Measurements from ENCODE around the gene ZNF335. TPM values are rescaled to one million over a fixed set of nuclear protein-coding genes. Genes with fewer than 3 reads are reported as not detected.
"Not testable (repeated sequence)": the region's sequence is repeated elsewhere in the genome, so short reads cannot be mapped to it uniquely, and the experiment has no call there.

Gene ZNF335
- total RNA-seq, 1 experiment from 2014 or later, result 16.3 TPM

- peak; percentile 98 for DNase-seq (ENCODE audit: extremely low read depth, low read depth)
These were observed 37.2 kb downstream of the ZNF335 start, which contains the start of gene PCIF1 for GRCh38 chr20:45934586-45935415. PCIF1 (plus strand) TSS chr20:45934683; CDS start chr20:45939000, 4,317 bp downstream.

DNA sequence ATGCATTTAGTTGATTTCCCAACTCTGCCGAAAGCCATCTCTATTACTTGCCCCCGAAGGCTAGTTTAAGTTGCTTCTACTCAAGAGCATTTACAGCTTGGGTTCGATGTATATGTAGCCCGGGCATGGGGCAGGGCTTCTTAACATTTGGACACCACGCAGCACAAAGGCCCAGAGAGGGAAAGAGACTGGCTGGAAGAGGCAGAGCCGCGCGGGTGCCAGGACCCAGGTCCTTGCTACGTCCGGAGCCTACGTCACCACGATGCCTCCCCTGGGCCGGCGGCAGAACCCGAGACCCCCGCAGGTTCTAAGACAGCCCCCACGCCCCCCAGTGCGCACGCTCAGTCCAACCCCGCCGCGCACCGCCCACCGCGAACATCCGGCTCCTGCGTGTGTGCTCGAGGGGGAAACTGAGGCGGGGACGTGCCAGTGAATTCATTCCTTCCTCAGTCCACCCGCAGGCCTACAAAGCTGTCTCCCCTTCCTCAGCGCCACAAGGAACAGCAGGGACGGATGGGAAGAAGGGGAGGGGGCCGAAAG lies 37.9 kb downstream of the ZNF335 start:
- no peak for DNase-seq (ENCODE audit: extremely low read depth, low read depth)

DNA sequence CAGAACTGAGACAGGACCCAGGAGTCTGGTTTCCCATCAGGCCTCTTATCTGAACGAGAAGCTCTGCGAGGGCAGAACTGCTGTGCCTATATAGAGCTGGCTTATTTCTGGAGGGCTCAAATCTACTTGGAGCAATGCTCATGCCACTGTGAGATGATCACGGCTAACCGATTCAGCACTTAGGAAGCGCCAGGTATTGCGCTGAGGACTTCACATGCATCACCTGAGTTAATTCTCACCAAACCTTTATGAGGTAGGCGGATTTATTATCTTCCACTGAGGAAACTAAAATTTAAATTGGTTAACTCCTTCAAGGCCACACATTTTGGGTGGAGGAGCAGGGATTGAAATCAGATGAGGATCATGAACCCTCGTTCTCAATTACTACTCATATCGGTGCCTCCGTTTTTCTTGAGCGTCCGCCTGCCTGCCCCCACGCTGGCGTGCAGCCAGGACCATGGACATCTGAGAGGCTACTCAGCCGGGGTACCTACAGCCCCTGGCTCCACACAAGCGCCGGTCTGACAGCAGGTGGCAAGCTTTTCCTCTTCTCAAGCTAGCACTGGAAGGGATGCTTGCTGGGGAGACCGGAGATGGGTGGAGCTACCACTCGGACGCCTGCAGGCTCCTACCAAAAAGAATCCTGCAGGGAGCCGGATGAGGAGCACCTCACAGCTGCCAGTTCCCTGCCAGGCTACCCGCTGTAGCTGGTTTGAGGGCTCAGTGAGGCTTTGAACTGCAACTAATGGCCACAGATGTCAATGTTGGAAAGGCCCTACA lies 38.5 kb downstream of the ZNF335 start:
- peak; percentile 65 for DNase-seq (ENCODE audit: extremely low read depth, low read depth)

DNA sequence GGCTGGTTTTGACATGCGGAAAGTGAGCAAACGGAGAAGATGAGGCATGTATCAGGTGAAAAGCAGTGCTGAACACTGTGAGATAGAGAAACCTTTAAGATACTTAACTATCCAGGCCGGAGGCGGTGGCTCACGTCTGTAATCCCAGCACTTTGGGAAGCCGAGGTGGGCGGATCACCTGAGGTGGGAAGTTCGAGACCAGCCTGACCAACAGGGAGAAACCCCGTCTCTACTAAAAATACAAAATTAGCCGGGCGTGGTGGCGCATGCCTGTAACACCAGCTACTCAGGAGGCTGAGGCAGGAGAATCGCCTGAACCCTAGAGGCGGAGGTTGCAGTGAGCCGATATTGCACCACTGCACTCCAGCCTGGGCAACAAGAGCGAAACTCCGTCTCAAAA lies 40.3 kb downstream of the ZNF335 start:
- not testable (repeated sequence) for DNase-seq (ENCODE audit: extremely low read depth, low read depth)

DNA sequence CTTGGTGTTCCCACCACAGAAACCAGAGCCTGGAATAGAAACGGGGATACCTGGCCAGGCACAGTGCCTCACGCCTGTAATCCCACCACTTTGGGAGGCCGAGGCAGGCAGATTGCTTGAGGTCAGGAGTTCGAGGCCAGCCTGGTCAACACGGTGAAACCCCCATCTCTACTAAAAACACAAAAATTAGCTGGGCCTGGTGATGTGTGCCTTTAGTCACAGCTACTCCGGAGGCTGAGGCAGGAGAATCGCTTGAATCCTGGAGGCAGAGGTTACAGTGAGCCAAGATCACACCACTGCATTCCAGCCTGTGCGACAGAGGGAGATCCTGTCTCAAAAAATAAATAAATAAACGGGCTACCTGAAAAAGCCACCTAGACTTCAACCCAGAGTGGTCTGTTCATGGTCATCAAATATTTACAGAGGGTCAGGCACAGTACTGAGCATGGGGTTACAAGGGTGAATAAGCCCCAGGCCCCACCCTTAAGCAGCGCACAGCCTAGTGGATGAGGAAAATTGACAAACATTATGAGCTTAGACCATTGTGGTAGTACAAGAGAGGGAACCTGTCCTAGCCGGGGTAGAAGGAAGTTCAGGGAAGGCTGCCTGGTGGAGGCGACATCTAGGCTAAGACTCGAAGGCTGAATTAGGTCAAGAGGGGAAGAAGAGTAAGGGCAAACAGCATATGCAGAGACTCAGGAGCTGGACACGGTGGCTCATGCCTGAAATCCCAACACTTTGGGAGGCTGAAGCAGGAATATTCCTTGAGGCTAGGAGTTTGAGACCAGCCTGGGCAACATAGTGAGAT lies 44.7 kb downstream of the ZNF335 start:
- no peak for DNase-seq (ENCODE audit: extremely low read depth, low read depth)

DNA sequence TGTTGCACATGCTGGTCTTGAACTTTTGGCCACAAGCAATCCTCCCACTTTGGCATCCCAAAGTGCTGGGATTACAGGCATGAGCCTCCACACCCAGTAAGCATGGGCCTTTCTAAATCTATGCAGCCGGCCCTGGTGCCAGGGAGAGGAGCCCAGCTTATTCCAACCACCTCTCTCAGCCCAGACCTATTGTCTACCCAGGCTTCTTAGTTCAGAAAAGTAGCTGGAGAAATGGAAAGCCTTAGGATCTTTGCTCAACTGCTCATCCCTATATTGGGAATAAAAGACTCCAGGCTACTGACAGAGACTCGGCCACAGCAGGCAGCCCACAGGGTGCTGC lies 45.3 kb downstream of the ZNF335 start:
- DNase-seq (ENCODE audit: extremely low read depth, low read depth), result no peak

GRCh38 chr20:45925821-45926506 lies 46.0 kb downstream of the ZNF335 start:
- no peak for DNase-seq (ENCODE audit: extremely low read depth, low read depth)

DNA sequence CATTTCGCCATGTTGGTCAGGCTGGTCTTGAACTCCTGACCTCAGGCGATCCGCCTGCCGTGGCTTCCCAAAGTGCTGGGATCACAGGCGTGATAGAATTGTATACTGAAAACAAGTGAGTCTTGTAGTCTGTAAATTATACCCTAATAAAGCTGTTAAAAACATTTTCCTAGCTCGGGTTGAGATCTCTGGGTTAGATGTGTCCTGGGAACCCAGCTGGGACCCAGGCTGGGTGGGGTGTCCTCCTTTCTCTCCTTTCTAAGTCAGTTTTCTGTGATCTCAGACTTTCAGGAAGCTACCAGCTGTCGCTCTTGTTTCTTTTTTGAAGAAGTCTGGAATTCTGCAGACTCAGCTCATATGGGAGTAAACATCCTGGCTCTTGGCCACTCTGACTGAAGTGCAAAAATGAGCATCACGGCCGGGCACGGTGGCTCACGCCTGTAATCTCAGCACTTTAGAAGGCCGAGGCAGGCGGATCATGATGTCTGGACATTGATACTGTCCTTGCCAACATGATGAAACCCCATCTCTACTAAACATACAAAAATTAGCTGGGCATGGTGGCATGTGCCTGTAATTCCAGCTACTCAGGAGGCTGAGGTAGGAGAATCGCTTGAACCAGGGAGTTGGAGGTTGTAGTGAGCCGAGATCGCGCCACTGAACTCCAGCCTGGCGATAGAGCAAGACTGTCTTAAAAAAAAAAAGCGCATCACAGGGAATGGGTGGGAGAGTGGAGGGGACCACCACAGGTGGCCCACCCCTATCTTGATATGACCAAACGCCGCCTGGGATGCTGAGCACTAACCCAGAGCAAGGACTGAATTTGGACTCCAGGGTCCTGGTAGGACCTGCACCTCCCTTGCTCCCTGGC lies 47.4 kb downstream of the ZNF335 start:
- DNase-seq (ENCODE audit: extremely low read depth, low read depth), result no peak

DNA sequence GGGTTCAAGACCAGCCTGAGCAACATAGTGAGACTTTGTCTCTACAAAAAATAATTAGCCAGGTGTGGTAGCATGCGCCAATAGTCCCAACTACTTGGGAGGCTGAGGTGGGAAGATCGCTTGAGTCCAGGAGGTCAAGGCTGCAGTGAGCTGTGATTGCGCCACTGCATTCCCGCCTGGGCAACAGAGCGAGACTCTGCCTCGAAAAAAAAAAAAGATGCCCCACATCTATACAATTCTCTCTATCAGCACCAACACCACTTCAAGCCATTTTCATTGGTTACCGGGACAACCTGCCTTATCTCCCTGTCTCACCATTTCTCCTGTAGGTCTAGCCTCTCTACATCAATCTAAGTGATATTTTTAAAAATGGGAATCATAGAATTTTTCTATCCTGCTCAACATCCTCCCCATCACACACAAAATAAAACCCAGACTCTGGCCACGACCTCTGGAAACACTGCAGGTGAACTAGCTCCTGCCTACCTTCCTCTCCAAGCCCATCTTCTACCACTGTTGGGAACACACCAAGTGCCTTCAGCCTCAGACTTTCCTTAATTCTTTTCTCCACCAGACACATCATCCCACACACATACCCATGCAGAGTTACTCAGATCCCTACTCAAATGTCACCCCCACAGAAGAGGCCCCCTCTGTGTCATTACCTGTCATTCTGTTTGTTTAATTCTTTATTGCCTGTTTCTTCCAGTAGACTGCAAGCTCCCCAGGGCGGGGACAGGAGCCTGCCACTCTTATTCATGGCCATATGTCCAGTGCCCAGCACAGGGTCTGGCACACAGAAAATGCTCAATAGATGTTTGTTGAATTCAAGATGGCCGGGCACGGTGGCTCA lies 50.4 kb downstream of the ZNF335 start:
- DNase-seq (ENCODE audit: extremely low read depth, low read depth), result no peak

GRCh38 chr20:45920462-45921336 lies 51.3 kb downstream of the ZNF335 start:
- DNase-seq (ENCODE audit: extremely low read depth, low read depth), result no peak

GRCh38 chr20:45919542-45920399 lies 52.2 kb downstream of the ZNF335 start:
- no peak for DNase-seq (ENCODE audit: extremely low read depth, low read depth)

DNA sequence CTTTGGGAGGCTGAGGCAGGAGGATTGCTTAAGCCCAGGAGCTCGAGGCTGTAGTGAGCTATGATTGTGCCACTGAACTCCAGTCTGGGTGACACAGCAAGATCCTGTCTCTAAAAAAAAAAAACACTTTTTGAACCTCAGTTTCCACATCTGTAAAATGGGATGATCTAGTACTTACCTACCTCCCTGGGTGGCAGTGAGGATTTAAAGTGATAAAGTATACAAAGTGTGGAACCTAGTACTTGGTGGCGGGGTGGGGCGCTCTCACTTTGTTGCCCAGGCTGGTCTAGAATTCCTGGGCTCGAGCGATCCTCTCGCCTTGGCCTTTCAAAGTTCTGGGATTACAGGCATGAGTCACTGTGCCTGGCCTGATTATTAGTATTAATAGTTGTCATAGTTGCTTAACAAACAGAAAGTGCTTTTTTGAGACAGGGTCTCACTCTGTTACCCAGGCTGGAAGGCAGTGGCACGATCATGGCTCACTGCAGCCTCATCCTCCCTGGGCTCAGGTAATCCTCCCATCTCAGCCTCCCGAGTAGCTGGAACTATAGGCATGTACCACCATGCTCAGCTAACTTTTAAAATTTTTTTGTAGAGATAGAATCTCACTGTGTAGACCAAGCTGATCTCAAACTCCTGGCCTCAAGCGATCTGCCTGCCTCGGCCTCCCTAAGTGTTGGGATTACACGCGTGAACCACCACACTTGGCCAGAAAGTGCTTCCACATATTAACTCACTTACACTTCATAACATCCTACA lies 53.0 kb downstream of the ZNF335 start:
- DNase-seq (ENCODE audit: extremely low read depth, low read depth), result no peak

DNA sequence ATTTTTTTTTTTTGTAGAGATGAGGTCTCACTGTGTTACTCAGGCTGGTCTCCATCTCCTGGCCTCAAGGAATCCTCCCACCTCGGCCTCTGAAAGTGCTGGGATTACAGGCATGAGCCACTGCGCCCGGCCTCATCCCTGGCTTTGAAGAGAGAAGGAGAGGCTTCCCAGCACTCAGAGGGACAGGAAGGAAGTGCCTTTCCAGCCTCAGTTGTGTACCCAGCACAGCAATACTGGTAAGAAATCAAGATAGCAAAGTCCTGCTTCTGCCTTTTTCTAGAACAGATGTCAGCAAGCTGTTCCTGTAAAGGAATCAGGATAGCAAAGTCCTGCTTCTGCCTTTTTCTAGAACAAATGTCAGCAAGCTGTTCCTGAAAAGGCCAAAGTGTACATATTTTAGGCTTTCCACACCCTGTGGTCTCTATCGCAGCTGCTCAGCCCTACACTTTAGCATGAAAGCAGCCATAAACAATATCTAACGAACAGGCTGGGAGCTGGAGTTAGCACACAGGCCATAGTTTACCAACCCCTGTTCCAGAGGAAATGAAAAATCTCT lies 53.7 kb downstream of the ZNF335 start:
- no peak for DNase-seq (ENCODE audit: extremely low read depth, low read depth)

GRCh38 chr20:45917790-45918141 lies 54.2 kb downstream of the ZNF335 start:
- DNase-seq (ENCODE audit: extremely low read depth, low read depth), result no peak

GRCh38 chr20:45913116-45913515 lies 58.9 kb downstream of the ZNF335 start:
- no peak for DNase-seq (ENCODE audit: extremely low read depth, low read depth)

GRCh38 chr20:45912344-45912682 lies 59.7 kb downstream of the ZNF335 start:
- DNase-seq (ENCODE audit: extremely low read depth, low read depth), result no peak
